D721Med (cell line): Measurements from ENCODE around the gene MEPE.

Experiments used
- DNase-seq: peaks from one replicate; pipeline ENCODE4 v3.0.0; 2011; ENCODE audit warnings: low spot score; ENCODE audit not compliant: insufficient read length
- FAIRE-seq: peaks from 2 replicates; lab custom pipeline; 2011; peaks lifted over from hg19 to GRCh38; lab: Jason Lieb, UNC
- TF ChIP-seq, protein P1 (sequence below): IDR thresholded peaks from 2 replicates; pipeline ENCODE4 v1.5.1; 2012; ENCODE audit warnings: mild to moderate bottlenecking, control low read depth; ENCODE audit not compliant: insufficient read depth; ENCODE audit errors: missing control alignments

Gene MEPE

DNA sequence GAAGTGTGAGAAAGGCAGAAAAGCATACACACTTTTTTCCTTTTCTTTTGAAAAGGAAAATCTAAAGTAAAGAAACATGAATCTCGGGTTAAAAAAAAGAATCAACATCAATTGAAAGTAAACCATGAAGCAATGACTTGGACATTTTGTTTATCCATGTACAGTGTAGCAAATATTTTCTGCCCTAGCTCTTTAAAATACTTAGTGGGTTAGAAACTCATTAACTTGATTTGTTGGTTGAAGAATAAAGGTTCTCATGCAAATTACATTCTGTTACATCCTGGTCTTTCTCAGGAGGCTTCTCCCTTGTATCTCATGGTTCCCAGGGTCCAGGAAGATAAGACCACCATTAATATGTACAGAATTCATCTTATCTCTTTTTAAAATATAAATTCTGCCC, 9.0 kb upstream of the MEPE start:
- FAIRE-seq (no peak), DNase-seq (no peak)
- TF ChIP-seq, protein P1, sequence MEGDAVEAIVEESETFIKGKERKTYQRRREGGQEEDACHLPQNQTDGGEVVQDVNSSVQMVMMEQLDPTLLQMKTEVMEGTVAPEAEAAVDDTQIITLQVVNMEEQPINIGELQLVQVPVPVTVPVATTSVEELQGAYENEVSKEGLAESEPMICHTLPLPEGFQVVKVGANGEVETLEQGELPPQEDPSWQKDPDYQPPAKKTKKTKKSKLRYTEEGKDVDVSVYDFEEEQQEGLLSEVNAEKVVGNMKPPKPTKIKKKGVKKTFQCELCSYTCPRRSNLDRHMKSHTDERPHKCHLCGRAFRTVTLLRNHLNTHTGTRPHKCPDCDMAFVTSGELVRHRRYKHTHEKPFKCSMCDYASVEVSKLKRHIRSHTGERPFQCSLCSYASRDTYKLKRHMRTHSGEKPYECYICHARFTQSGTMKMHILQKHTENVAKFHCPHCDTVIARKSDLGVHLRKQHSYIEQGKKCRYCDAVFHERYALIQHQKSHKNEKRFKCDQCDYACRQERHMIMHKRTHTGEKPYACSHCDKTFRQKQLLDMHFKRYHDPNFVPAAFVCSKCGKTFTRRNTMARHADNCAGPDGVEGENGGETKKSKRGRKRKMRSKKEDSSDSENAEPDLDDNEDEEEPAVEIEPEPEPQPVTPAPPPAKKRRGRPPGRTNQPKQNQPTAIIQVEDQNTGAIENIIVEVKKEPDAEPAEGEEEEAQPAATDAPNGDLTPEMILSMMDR, result no peak

DNA sequence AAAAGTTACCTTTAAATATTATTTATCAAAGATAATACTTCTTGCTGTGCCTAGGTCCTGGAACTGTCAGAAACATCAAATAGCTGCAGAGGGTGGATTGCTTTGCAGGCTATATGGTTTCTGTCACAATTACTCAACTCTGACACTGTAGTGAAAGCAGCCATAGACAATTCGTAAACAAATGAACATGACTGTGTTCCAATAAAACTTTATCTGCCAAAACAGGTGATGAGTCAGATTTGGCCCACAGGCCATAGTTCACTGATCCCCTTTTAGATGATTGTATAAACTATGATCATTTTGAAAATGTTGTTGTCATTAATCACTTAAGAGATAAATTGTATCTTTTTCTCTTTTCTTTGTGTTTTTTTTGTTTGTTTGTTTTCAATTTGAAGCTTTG, 8.4 kb upstream of the MEPE start:
- TF ChIP-seq, protein P1, result no peak
- DNase-seq (no peak), FAIRE-seq (no peak)

DNA sequence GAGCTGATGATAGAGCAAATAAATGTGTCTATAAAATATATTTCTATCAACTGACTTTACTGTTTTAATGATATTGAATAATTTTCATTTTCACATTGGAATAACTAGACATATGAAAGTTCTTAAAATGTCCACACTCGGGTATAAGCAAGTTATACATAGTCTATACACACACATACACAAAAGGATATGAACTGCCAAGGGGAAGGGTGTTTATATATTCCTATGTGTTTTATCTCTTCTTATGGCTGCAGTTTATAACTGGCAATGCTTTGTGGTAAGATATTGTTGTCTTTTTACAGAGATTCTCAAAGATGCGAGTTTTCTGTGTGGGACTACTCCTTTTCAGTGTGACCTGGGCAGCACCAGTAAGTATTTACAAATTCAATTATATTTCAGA, 1.6 kb downstream of the MEPE start:
- DNase-seq, result no peak
- TF ChIP-seq, protein P1, result no peak
- no peak for FAIRE-seq

DNA sequence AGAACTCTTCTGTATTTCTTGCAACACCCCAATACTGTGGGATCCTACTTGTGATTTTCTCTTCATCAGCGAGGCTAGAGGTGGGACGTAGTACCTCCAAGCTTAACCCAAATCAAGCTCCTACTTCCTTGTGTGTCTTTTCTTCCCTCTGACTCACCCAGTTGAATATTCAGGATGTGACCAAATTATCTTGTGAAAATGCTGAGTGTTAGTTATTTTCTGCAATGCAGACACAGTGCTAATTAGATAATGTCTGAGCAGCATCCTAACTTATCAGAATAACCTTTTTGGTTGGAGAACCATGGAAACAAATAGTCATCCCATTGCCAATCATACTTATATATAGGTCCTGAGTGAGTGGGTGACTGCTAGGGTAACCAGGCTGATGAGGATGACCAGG, 2.4 kb downstream of the MEPE start:
- no peak for DNase-seq
- TF ChIP-seq, protein P1, result no peak
- FAIRE-seq, result no peak

DNA sequence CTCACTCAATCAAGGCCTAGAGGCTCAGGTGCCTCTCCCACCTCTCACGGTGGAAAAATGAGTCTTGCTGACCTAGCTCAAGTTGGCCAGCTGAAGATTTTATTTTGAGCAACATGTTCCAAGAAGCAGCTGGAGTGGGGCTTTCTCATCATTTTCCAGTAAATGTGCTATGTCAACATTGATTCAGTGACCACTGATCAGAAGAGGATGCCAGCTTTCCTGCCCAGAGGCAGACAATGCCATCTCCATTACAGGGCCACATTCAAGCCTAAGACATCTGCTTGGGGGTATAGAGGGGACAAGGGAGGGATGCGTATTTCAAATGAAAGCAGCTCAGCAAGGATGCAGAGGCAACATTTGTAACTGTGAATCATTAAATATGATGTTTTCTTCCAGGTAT, 3.0 kb downstream of the MEPE start:
- no peak for DNase-seq
- FAIRE-seq, result no peak

DNA sequence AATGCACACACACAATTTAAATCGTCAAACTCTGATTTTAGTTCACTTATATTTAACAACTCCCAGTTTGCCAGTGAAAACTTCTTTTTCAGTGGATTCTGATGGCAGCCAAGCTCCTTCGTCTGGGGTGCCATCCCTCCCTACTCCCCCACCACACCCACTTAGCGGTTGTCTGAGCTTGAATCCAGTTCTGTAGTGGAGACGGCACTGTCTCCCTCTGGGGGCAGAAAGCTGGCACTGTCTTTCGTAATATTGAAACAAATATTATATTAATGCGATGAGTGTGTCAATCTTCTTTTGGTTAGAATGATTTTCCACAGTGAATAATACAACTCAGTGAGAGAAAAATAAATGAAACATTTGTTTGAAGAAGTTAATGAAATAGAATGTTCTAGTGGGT, 5.4 kb downstream of the MEPE start:
- TF ChIP-seq, protein P1, result peak; percentile 28
- DNase-seq (no peak), FAIRE-seq (no peak)

More for the DNA sequence above, 3.0 kb downstream of the MEPE start:
- TF ChIP-seq, protein P1, result no peak

DNA sequence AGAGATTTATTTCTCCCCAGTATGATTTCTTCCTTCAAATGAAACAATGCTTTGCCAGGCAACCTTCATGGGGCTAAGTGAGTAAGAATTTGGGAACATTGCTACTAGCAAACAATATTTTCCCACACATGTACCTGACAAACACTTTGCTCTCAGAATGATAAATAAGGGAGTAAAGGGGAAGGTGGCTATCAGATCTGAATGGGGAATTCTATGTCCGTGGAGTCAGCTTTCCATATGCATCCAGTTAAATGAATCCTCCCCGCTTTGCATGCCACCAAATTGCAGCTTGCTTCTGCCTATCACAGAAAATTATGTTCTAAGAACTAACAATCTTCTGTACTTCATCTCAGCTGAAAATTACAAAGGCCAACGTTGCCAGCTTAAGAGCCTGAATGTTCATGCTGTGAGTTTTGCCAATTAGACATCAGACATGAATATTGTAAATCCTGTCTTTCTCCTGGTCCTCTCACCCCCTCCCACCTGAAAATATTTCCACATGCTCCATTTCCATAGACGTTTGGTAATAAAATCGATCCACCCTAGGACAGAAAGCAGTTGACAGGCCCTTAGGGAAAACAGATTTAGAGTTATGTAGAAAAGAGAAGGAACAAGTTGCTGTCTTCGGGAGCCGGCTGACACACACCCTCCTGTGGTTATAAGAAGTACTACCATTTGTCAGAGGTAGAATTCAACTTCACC, 6.3 kb downstream of the MEPE start:
- DNase-seq (no peak), FAIRE-seq (no peak)
- TF ChIP-seq, protein P1, result peak; percentile 45
